ENCODE measurements around the gene GPR62. TPM values are rescaled to one million over a fixed set of nuclear protein-coding genes. Genes with fewer than 3 reads are reported as not detected.
A peak's percentile ranks its signal among the peaks of the same experiment; 100 is the strongest.

The GPR62 gene
- total RNA-seq, 1 experiment from 2014 or later: not detected

- in situ Hi-C loops (cut with HindIII; ENCODE audit: low pct_unique_long_range_greater_than_20kb, low sequenced_read_pairs): no loop called here
- intact Hi-C loops (cut with micrococcal nuclease; ENCODE audit: unreplicated experiment): loop anchor here (2.0 kb wide), 1 partner anchor 33 kb away; the partner anchor contains the start of genes ABHD14A and ABHD14B
- ChIA-PET CTCF (interaction anchor here (0.7 to 1.2 kb wide), 5 partner anchors 20 to 41 kb away, joined by 3 to 8 read pairs (median 3); partner anchors contain the start of genes ABHD14B and ACY1), POLR2A (interaction anchor here (0.6 to 0.9 kb wide), 3 partner anchors 52 to 216 kb away, joined by 3 to 5 read pairs (median 3); no protein-coding TSS in a partner anchor)
- 0 out of 2 replicates have a peak, but pooled peaks have one; percentile 55 for TF ChIP-seq SIN3A (IDR thresholded peaks at IDR 0.05; ENCODE audit: borderline replicate concordance, insufficient read depth, low read depth, low read length)
- TF ChIP-seq CTCF (IDR thresholded peaks at IDR 0.05): peak; percentile 98
- TF ChIP-seq POLR2AphosphoS5 (IDR thresholded peaks at IDR 0.05; ENCODE audit: low read depth, low read length): peak; percentile 54; the same call in 1 of the 2 replicates
- TF ChIP-seq TCF7L2 (IDR thresholded peaks at IDR 0.05; ENCODE audit: low read depth, low read length): no peak
- TF ChIP-seq REST (IDR thresholded peaks at IDR 0.05; ENCODE audit: insufficient read depth in 1 of 2, low read depth in 2 of 2, low read length in 1 of 2): no peak
- H3K27ac ChIP-seq (ENCODE audit: low read length): peak within 1 kb of the TSS; percentile 95
- H3K27me3 ChIP-seq (ENCODE audit: control insufficient read depth, insufficient read depth, low read length): no peaks in the 10 kb centered on the region
- no peaks in the 10 kb centered on the region; the same call in 1 of the 2 replicates for H3K36me3 ChIP-seq (ENCODE audit: control insufficient read depth, insufficient read depth, low read length)
- H3K4me1 ChIP-seq (ENCODE audit: control insufficient read depth, insufficient read depth, low read length): peaks cover 7% of the 10 kb centered on the region; the same call in 1 of the 2 replicates
- H3K4me3 ChIP-seq (ENCODE audit: low read depth in 2 of 2, low read length in 2 of 2): peak within 1 kb of the TSS; percentile 93 to 94
- no TSS peak for BruUV-seq (replicated peaks)
- DNase-seq (ENCODE audit: low read depth, low spot score): peak; percentile 93
- H3K9me3 ChIP-seq (ENCODE audit: control insufficient read depth, insufficient read depth, low read depth, low read length): no peaks in the 10 kb centered on the region
- ATAC-seq: peak; percentile 94
Observed at GRCh38 chr3:51941798-51942602, 13.2 kb upstream of the GPR62 start, which contains the start of the genes PARP3 and RRP9. PARP3 (plus strand) TSS chr3:51942363; CDS start chr3:51943356, 993 bp downstream. RRP9 (minus strand) TSS chr3:51941904; CDS start chr3:51941867, 37 bp downstream.

- intact Hi-C loops (cut with micrococcal nuclease; ENCODE audit: unreplicated experiment): loop anchor here (2.0 kb wide), 1 partner anchor 32 kb away; the partner anchor contains the start of genes ABHD14A and ABHD14B
- BruUV-seq (replicated peaks): no TSS peak
Observed at GRCh38 chr3:51942603-51943450, 12.4 kb upstream of the GPR62 start.

More at GRCh38 chr3:51942603-51943450, 12.4 kb upstream of the GPR62 start:
- no peaks in the 10 kb centered on the region for H3K27me3 ChIP-seq (ENCODE audit: control insufficient read depth, insufficient read depth, low read length)
- DNase-seq (ENCODE audit: low read depth, low spot score): no peak
- peak overlapping the region; percentile 45 to 61 for H3K4me3 ChIP-seq (ENCODE audit: low read depth in 2 of 2, low read length in 2 of 2)
- peak; percentile 42 for ATAC-seq
- TF ChIP-seq CTCF (IDR thresholded peaks at IDR 0.05) (no peak), TCF7L2 (IDR thresholded peaks at IDR 0.05; ENCODE audit: low read depth, low read length) (no peak), SIN3A (IDR thresholded peaks at IDR 0.05; ENCODE audit: borderline replicate concordance, insufficient read depth, low read depth, low read length) (no peak), POLR2AphosphoS5 (IDR thresholded peaks at IDR 0.05; ENCODE audit: low read depth, low read length) (no peak), REST (IDR thresholded peaks at IDR 0.05; ENCODE audit: insufficient read depth in 1 of 2, low read depth in 2 of 2, low read length in 1 of 2) (no peak)
- H3K36me3 ChIP-seq (ENCODE audit: control insufficient read depth, insufficient read depth, low read length): no peaks in the 10 kb centered on the region; the same call in 1 of the 2 replicates
- in situ Hi-C loops (cut with HindIII; ENCODE audit: low pct_unique_long_range_greater_than_20kb, low sequenced_read_pairs): no loop called here
- peaks cover 7% of the 10 kb centered on the region; the same call in 1 of the 2 replicates for H3K4me1 ChIP-seq (ENCODE audit: control insufficient read depth, insufficient read depth, low read length)
- H3K27ac ChIP-seq (ENCODE audit: low read length): peak overlapping the region; percentile 95
- CTCF ChIA-PET: interaction anchor here (0.6 to 1.1 kb wide), 5 partner anchors 19 to 273 kb away, joined by 3 to 9 read pairs (median 6); partner anchors contain the start of genes ABHD14B and ACY1
- POLR2A ChIA-PET: interaction anchor here (0.9 kb wide), 1 partner anchor 52 kb away, joined by 3 read pairs; no protein-coding TSS in a partner anchor
- H3K9me3 ChIP-seq (ENCODE audit: control insufficient read depth, insufficient read depth, low read depth, low read length): no peaks in the 10 kb centered on the region

All from Panc1 (cell line).